Fibroblast of lung (primary cell): ENCODE results near the gene ZNF577. TPM values are rescaled to one million over a fixed set of nuclear protein-coding genes. Genes with fewer than 3 reads are reported as not detected.
A peak's percentile ranks its signal among the peaks of the same experiment; 100 is the strongest.

ENCODE experiments used
- DNase-seq, 2 donors: peaks; one replicate each; pipeline versions ENCODE4 v3.0.0 to v3.0.0-alpha.2; 2010; ENCODE audit warnings: low read depth in 2 of 2
- H2AFZ ChIP-seq: 2 replicates; pipeline ENCODE4 v1.5.1; 2012; ENCODE audit warnings: low read length, control low read depth, inconsistent platforms
- H3K27ac ChIP-seq: 2 replicates; pipeline ENCODE4 v1.5.1; 2011; ENCODE audit warnings: low read length, control low read depth; ENCODE audit not compliant: insufficient read depth
- H3K27me3 ChIP-seq: 2 replicates; pipeline ENCODE4 v1.5.1; 2011; ENCODE audit warnings: mild to moderate bottlenecking, low read length; ENCODE audit not compliant: control insufficient read depth, insufficient read depth
- H3K36me3 ChIP-seq: 2 replicates; pipeline ENCODE4 v1.5.1; 2011; ENCODE audit warnings: low read length; ENCODE audit not compliant: control insufficient read depth, insufficient read depth
- H3K4me1 ChIP-seq: 2 replicates; pipeline ENCODE4 v1.5.1; 2011; ENCODE audit warnings: low read length; ENCODE audit not compliant: control insufficient read depth, insufficient read depth; ENCODE audit errors: extremely low read depth
- H3K4me2 ChIP-seq: 2 replicates; pipeline ENCODE4 v1.5.1; 2011; ENCODE audit warnings: low read length, control low read depth; ENCODE audit not compliant: insufficient read depth; ENCODE audit errors: extremely low read depth
- H3K4me3 ChIP-seq, 4 experiments: fragments of 200-600 bp in 1 of 4; sonication (generic) in 1 of 4; replicated peaks in 1 of 4; 2 replicates each; pipeline ENCODE4 v1.5.1; 2011 to 2016; ENCODE audit warnings: low read length in 4 of 4, low read depth in 3 of 4, mild to moderate bottlenecking in 3 of 4, control low read depth in 2 of 4, inconsistent platforms in 1 of 4, mixed read lengths in 1 of 4; ENCODE audit not compliant: insufficient read depth in 1 of 4; ENCODE audit errors: control extremely low read depth in 1 of 4
- H3K79me2 ChIP-seq: 2 replicates; pipeline ENCODE4 v1.5.1; 2012; ENCODE audit warnings: mild to moderate bottlenecking, low read length, inconsistent platforms; ENCODE audit not compliant: control insufficient read depth, insufficient read depth
- H3K9ac ChIP-seq: 2 replicates; pipeline ENCODE4 v1.5.1; 2011; ENCODE audit warnings: mild to moderate bottlenecking, low read length, control low read depth; ENCODE audit not compliant: insufficient read depth
- H3K9me3 ChIP-seq: 2 replicates; pipeline ENCODE4 v1.5.1; 2012; ENCODE audit warnings: low read depth, low read length; ENCODE audit not compliant: control insufficient read depth, insufficient read depth
- H4K20me1 ChIP-seq: 2 replicates; pipeline ENCODE4 v1.5.1; 2011; ENCODE audit warnings: low read length; ENCODE audit not compliant: control insufficient read depth, insufficient read depth; ENCODE audit errors: extremely low read depth
- EZH2 ChIP-seq: IDR thresholded peaks from 2 replicates; pipeline ENCODE4 v1.5.1; 2012; ENCODE audit warnings: low read length, control low read depth, mild to moderate bottlenecking; ENCODE audit errors: missing control alignments
- polyA plus RNA-seq, 2 donors: library from polyadenylated mRNA; depleted of rRNA in 1 of 2; stranded (reverse) in 1 of 2; unstranded in 1 of 2; fragments of >200 nt; gene quantifications; 2 replicates each; pipeline ENCODE4 v1.2.1, GENCODE V29; 2011 to 2012; ENCODE audit warnings: missing spikeins in 1 of 2
- total RNA-seq: library from RNA; depleted of rRNA; stranded (reverse); fragments of >200 nt; gene quantifications from 2 replicates; pipeline ENCODE4 v1.2.1, GENCODE V29; 2014
- TF ChIP-seq, protein P1 (sequence below), 2 donors: IDR thresholded peaks in 1 of 2; conservative IDR thresholded peaks in 1 of 2; 1 replicate in 1 of 2; 2 replicates in 1 of 2; pipeline ENCODE4 v1.5.1; 2011 to 2012; ENCODE audit warnings: low read length in 2 of 2, control low read depth in 1 of 2, inconsistent platforms in 1 of 2, low read depth in 1 of 2, mild to moderate bottlenecking in 1 of 2

ZNF577 gene
- total and polyA plus RNA-seq, 2 donors (not counting 1 experiment from before 2014, with no cell fraction given): 4.1 to 8.9 TPM

DNA sequence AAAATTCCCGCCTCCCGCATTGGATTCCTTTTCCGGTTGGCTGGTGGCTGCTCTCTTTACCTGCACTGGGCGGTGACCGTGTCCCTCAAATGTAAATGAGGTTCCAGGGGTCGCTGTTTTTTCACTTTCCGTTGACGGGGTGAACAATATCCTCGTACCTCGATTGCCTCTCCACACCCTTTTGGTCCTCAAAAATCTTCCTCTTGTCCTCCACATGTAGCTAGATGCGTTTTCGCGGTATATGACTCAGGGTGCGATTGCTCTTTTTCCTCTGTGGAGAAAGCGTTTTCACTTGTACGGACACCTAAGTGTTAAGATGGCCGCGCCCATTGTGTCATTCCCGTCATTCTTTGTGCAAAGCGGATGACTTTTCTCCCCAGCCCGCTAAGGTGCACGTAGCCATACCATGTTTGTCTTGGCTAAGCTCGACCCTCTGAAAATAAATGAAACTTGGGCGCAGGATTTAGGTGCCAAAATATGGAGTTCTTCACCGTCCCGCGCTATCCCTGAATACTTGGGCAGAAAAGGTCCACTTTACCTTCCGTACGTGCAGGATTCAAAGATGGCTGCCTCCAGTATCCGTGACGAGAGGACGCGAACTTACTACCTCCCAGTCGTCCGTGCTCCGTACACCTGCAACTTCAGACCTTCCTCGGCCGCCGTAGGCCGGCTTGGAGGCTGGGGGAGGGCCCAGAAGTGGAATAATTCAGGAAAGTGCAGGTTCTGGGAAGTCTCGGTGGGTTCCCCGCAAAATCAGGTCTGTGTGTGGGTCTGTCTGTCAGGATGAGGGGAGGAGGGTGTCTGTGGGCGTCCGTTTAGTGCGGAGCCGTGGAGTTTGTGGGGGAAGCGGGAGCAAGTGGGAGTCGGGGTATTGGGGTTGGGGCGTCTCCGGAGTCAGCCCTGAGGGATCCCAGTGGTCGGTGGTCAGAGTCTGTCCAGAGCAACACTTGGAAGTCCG lies 39.3 kb upstream of the ZNF577 start, which contains the start of gene ZNF613:
ZNF613 (plus strand) TSS at position 689 of the 958 bp plus-strand sequence. CDS start 8,749 bp downstream, outside the sequence.
- no peaks in the 10 kb centered on the region for H4K20me1 ChIP-seq
- peak within 1 kb of the TSS; percentile 86 for H3K4me2 ChIP-seq
- H3K27me3 ChIP-seq: no peaks in the 10 kb centered on the region
- no peaks in the 10 kb centered on the region for H3K36me3 ChIP-seq
- peaks cover under 1% of the 10 kb centered on the region for H3K9me3 ChIP-seq
- peak within 1 kb of the TSS; percentile 74 to 97 (median 86) for H3K4me3 ChIP-seq
- H3K9ac ChIP-seq: peak within 1 kb of the TSS; percentile 48
- H3K27ac ChIP-seq: peak within 1 kb of the TSS; percentile 71
- DNase-seq: peak; percentile 95 to 97
- H3K79me2 ChIP-seq: no peaks in the 10 kb centered on the region
- no peaks in the 10 kb centered on the region for H3K4me1 ChIP-seq
- H2AFZ ChIP-seq: peak within 1 kb of the TSS; percentile 100
- TF ChIP-seq, protein P1, sequence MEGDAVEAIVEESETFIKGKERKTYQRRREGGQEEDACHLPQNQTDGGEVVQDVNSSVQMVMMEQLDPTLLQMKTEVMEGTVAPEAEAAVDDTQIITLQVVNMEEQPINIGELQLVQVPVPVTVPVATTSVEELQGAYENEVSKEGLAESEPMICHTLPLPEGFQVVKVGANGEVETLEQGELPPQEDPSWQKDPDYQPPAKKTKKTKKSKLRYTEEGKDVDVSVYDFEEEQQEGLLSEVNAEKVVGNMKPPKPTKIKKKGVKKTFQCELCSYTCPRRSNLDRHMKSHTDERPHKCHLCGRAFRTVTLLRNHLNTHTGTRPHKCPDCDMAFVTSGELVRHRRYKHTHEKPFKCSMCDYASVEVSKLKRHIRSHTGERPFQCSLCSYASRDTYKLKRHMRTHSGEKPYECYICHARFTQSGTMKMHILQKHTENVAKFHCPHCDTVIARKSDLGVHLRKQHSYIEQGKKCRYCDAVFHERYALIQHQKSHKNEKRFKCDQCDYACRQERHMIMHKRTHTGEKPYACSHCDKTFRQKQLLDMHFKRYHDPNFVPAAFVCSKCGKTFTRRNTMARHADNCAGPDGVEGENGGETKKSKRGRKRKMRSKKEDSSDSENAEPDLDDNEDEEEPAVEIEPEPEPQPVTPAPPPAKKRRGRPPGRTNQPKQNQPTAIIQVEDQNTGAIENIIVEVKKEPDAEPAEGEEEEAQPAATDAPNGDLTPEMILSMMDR (conservative IDR thresholded peaks at IDR 0.05 in 1 of 2, IDR thresholded peaks at IDR 0.05 in 1 of 2; ENCODE audit: low read depth in 1 of 2, low read length in 2 of 2): peak in 1 of 2 donors; percentile 23
- no peak for TF ChIP-seq EZH2

DNA sequence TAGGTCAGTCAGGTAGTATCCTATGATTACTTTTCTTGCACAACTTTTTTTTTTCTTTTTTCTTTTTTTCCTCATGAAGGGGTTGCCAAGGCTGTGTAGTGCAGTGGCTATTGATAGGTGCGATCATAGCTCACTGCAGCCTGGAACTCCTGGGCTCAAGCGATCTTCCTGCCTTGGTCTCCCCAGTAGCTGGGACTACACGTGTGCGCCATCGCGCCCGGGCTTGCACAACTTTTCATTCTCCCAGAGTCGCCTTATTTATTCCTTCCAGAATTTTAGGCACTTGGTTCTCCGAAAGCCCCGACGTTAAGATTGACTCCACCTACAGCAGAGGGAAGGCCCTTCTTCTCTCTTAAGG lies 38.7 kb upstream of the ZNF577 start:
- peak overlapping the region; percentile 71 for H3K27ac ChIP-seq
- peaks cover 1% of the 10 kb centered on the region for H3K9me3 ChIP-seq
- H3K4me1 ChIP-seq: no peaks in the 10 kb centered on the region
- no peaks in the 10 kb centered on the region for H3K79me2 ChIP-seq
- H3K4me3 ChIP-seq: peak overlapping the region; percentile 74 to 97 (median 86)
- no peaks in the 10 kb centered on the region for H3K27me3 ChIP-seq
- peak overlapping the region; percentile 86 for H3K4me2 ChIP-seq
- no peak for TF ChIP-seq EZH2
- TF ChIP-seq, protein P1 (conservative IDR thresholded peaks at IDR 0.05 in 1 of 2, IDR thresholded peaks at IDR 0.05 in 1 of 2; ENCODE audit: low read depth in 1 of 2, low read length in 2 of 2): no peak
- H3K9ac ChIP-seq: no peak overlapping the region
- H4K20me1 ChIP-seq: no peaks in the 10 kb centered on the region
- peak overlapping the region; percentile 100 for H2AFZ ChIP-seq
- no peaks in the 10 kb centered on the region for H3K36me3 ChIP-seq
- DNase-seq: no peak

GRCh38 chr19:51921949-51922348 lies 34.2 kb upstream of the ZNF577 start:
- no peak for DNase-seq
- Histone ChIP-seq H3K4me1 (no peaks in the 10 kb centered on the region), H2AFZ (no peak overlapping the region), H3K79me2 (no peaks in the 10 kb centered on the region), H3K27ac (no peak overlapping the region), H4K20me1 (no peaks in the 10 kb centered on the region), H3K9me3 (peaks cover 1% of the 10 kb centered on the region), H3K4me3 (no peak overlapping the region), H3K27me3 (no peaks in the 10 kb centered on the region), H3K9ac (no peak overlapping the region), H3K36me3 (no peaks in the 10 kb centered on the region), H3K4me2 (no peak overlapping the region)
- no peak for TF ChIP-seq EZH2
- TF ChIP-seq, protein P1 (conservative IDR thresholded peaks at IDR 0.05 in 1 of 2, IDR thresholded peaks at IDR 0.05 in 1 of 2; ENCODE audit: low read depth in 1 of 2, low read length in 2 of 2): no peak
